ENCODE measurements around the gene RASAL2. TPM values are rescaled to one million over a fixed set of nuclear protein-coding genes. Genes with fewer than 3 reads are reported as not detected.

Gene RASAL2
- total RNA-seq, 1 experiment from 2014 or later, result 31.6 TPM

- Histone ChIP-seq H3K4me3 (ENCODE audit: low read depth in 2 of 2, low read length in 2 of 2) (no peak overlapping the region), H3K9me3 (ENCODE audit: control insufficient read depth, insufficient read depth, low read depth, low read length) (peaks cover 3% of the 10 kb centered on the region; the same call in 1 of the 2 replicates), H3K36me3 (ENCODE audit: control insufficient read depth, insufficient read depth, low read length) (no peaks in the 10 kb centered on the region), H3K27me3 (ENCODE audit: control insufficient read depth, insufficient read depth, low read length) (no peaks in the 10 kb centered on the region), H3K4me1 (ENCODE audit: control insufficient read depth, insufficient read depth, low read length) (peaks cover 6% of the 10 kb centered on the region), H3K27ac (ENCODE audit: low read length) (no peak overlapping the region)
- ChIA-PET POLR2A (no interaction called here), CTCF (no interaction called here)
- BruUV-seq (replicated peaks), result no TSS peak
- in situ Hi-C loops (cut with HindIII; ENCODE audit: low pct_unique_long_range_greater_than_20kb, low sequenced_read_pairs) (no loop called here), intact Hi-C loops (cut with micrococcal nuclease; ENCODE audit: unreplicated experiment) (no loop called here)
- ATAC-seq (peak; percentile 53; the same call in 1 of the 2 replicates), DNase-seq (ENCODE audit: low read depth, low spot score) (no peak)
- TF ChIP-seq, protein P1, sequence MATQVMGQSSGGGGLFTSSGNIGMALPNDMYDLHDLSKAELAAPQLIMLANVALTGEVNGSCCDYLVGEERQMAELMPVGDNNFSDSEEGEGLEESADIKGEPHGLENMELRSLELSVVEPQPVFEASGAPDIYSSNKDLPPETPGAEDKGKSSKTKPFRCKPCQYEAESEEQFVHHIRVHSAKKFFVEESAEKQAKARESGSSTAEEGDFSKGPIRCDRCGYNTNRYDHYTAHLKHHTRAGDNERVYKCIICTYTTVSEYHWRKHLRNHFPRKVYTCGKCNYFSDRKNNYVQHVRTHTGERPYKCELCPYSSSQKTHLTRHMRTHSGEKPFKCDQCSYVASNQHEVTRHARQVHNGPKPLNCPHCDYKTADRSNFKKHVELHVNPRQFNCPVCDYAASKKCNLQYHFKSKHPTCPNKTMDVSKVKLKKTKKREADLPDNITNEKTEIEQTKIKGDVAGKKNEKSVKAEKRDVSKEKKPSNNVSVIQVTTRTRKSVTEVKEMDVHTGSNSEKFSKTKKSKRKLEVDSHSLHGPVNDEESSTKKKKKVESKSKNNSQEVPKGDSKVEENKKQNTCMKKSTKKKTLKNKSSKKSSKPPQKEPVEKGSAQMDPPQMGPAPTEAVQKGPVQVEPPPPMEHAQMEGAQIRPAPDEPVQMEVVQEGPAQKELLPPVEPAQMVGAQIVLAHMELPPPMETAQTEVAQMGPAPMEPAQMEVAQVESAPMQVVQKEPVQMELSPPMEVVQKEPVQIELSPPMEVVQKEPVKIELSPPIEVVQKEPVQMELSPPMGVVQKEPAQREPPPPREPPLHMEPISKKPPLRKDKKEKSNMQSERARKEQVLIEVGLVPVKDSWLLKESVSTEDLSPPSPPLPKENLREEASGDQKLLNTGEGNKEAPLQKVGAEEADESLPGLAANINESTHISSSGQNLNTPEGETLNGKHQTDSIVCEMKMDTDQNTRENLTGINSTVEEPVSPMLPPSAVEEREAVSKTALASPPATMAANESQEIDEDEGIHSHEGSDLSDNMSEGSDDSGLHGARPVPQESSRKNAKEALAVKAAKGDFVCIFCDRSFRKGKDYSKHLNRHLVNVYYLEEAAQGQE (IDR thresholded peaks at IDR 0.05; ENCODE audit: insufficient read depth in 1 of 2, low read depth in 2 of 2, low read length in 1 of 2), result no peak
- TF ChIP-seq SIN3A (IDR thresholded peaks at IDR 0.05; ENCODE audit: borderline replicate concordance, insufficient read depth, low read depth, low read length) (no peak), TCF7L2 (IDR thresholded peaks at IDR 0.05; ENCODE audit: low read depth, low read length) (0 out of 2 replicates have a peak, but pooled peaks have one; percentile 28)
Observed at GRCh38 chr1:178275049-178275448, 181.1 kb downstream of the RASAL2 start.

GRCh38 chr1:178275553-178275952 lies 181.6 kb downstream of the RASAL2 start:
- Histone ChIP-seq H3K27ac (ENCODE audit: low read length) (no peak overlapping the region), H3K4me3 (ENCODE audit: low read depth in 2 of 2, low read length in 2 of 2) (no peak overlapping the region), H3K4me1 (ENCODE audit: control insufficient read depth, insufficient read depth, low read length) (peaks cover 6% of the 10 kb centered on the region), H3K9me3 (ENCODE audit: control insufficient read depth, insufficient read depth, low read depth, low read length) (peaks cover 3% of the 10 kb centered on the region; the same call in 1 of the 2 replicates), H3K36me3 (ENCODE audit: control insufficient read depth, insufficient read depth, low read length) (no peaks in the 10 kb centered on the region), H3K27me3 (ENCODE audit: control insufficient read depth, insufficient read depth, low read length) (no peaks in the 10 kb centered on the region)
- in situ Hi-C loops (cut with HindIII; ENCODE audit: low pct_unique_long_range_greater_than_20kb, low sequenced_read_pairs) (no loop called here), intact Hi-C loops (cut with micrococcal nuclease; ENCODE audit: unreplicated experiment) (no loop called here)
- no peak for ATAC-seq
- no peak for DNase-seq (ENCODE audit: low read depth, low spot score)
- BruUV-seq (replicated peaks), result no TSS peak
- ChIA-PET POLR2A (no interaction called here), CTCF (no interaction called here)
- TF ChIP-seq, protein P2, sequence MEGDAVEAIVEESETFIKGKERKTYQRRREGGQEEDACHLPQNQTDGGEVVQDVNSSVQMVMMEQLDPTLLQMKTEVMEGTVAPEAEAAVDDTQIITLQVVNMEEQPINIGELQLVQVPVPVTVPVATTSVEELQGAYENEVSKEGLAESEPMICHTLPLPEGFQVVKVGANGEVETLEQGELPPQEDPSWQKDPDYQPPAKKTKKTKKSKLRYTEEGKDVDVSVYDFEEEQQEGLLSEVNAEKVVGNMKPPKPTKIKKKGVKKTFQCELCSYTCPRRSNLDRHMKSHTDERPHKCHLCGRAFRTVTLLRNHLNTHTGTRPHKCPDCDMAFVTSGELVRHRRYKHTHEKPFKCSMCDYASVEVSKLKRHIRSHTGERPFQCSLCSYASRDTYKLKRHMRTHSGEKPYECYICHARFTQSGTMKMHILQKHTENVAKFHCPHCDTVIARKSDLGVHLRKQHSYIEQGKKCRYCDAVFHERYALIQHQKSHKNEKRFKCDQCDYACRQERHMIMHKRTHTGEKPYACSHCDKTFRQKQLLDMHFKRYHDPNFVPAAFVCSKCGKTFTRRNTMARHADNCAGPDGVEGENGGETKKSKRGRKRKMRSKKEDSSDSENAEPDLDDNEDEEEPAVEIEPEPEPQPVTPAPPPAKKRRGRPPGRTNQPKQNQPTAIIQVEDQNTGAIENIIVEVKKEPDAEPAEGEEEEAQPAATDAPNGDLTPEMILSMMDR (IDR thresholded peaks at IDR 0.05), result no peak
- TF ChIP-seq POLR2AphosphoS5 (IDR thresholded peaks at IDR 0.05; ENCODE audit: low read depth, low read length), result no peak
- no peak for TF ChIP-seq SIN3A (IDR thresholded peaks at IDR 0.05; ENCODE audit: borderline replicate concordance, insufficient read depth, low read depth, low read length)
- no peak for TF ChIP-seq TCF7L2 (IDR thresholded peaks at IDR 0.05; ENCODE audit: low read depth, low read length)
- TF ChIP-seq, protein P1 (IDR thresholded peaks at IDR 0.05; ENCODE audit: insufficient read depth in 1 of 2, low read depth in 2 of 2, low read length in 1 of 2), result no peak
